MCF 10A (cell line): ENCODE results near the gene SLC22A4. TPM values are rescaled to one million over a fixed set of nuclear protein-coding genes. Genes with fewer than 3 reads are reported as not detected.
A peak's percentile ranks its signal among the peaks of the same experiment; 100 is the strongest.

ENCODE experiments used
- BruUV-seq: library from RNA; stranded (reverse); fragments of 400-500 nt; replicated peaks from 2 replicates; lab custom pipeline; 2021; lab: Mats Ljungman, UMichigan
- CTCF ChIA-PET: fragments of 300-600 bp; sonication (Branson Sonifier 250); formaldehyde crosslinking; extraction: SDS; loops from one replicate; lab custom pipeline; 2021; ENCODE audit warnings: antibody characterized with exemption, inconsistent platforms; lab: Yijun Ruan, JAX
- POLR2A ChIA-PET: fragments of 300-600, 350-650 bp; sonication (Branson Sonifier 250); formaldehyde crosslinking; extraction: SDS; loops from one replicate; lab custom pipeline; 2020; ENCODE audit warnings: antibody characterized with exemption, inconsistent platforms; lab: Yijun Ruan, JAX
- DNase-seq: peaks from one replicate; pipeline ENCODE4 v3.0.0-alpha.2; 2018; ENCODE audit not compliant: unreplicated experiment
- H3K27ac Mint-ChIP-seq: one replicate; pipeline ENCODE4 v1.8.0; 2022; ENCODE audit warnings: mild to moderate bottlenecking, low read depth, mixed read lengths; ENCODE audit not compliant: unreplicated experiment
- H3K27me3 Mint-ChIP-seq: one replicate; pipeline ENCODE4 v1.8.0; 2022; ENCODE audit warnings: mixed read lengths; ENCODE audit not compliant: insufficient read depth, unreplicated experiment
- H3K36me3 Mint-ChIP-seq: one replicate; pipeline ENCODE4 v1.8.0; 2022; ENCODE audit warnings: mild to moderate bottlenecking, moderate library complexity, mixed read lengths; ENCODE audit not compliant: insufficient read depth, unreplicated experiment
- H3K4me1 Mint-ChIP-seq: one replicate; pipeline ENCODE4 v1.8.0; 2022; ENCODE audit warnings: mixed read lengths; ENCODE audit not compliant: insufficient read depth, unreplicated experiment
- H3K4me3 Mint-ChIP-seq: one replicate; pipeline ENCODE4 v1.8.0; 2022; ENCODE audit warnings: mild to moderate bottlenecking, moderate library complexity, mixed read lengths; ENCODE audit not compliant: unreplicated experiment
- H3K9me3 Mint-ChIP-seq: one replicate; pipeline ENCODE4 v1.8.0; 2022; ENCODE audit warnings: mixed read lengths; ENCODE audit not compliant: unreplicated experiment
- CTCF ChIP-seq: fragments of 200-600 bp; IDR thresholded peaks from one replicate; pipeline ENCODE4 v1.8.0; 2022; ENCODE audit warnings: antibody characterized with exemption, mild to moderate bottlenecking; ENCODE audit not compliant: unreplicated experiment
- intact Hi-C: fragments of 100-400 bp; cut with micrococcal nuclease; formaldehyde crosslinking; loops from 2 replicates; pipeline ENCODE4 v1.14.1; 2022
- total RNA-seq: library from RNA; stranded (reverse); gene quantifications from 2 replicates; pipeline ENCODE4 v1.2.3, GENCODE V29; 2022

Gene SLC22A4
- total RNA-seq, 1 experiment from 2014 or later, result 17.5 TPM

- Mint-ChIP-seq H3K27me3 (no peaks in the 10 kb centered on the region), H3K4me3 (no peak overlapping the region), H3K27ac (no peak overlapping the region), H3K36me3 (peaks cover 23% of the 10 kb centered on the region), H3K4me1 (peaks cover 68% of the 10 kb centered on the region), H3K9me3 (peaks cover 3% of the 10 kb centered on the region)
- DNase-seq, result peak; percentile 34
- no TSS peak for BruUV-seq
- intact Hi-C loops, result loop anchor here (10.0 kb wide), 1 partner anchor 195 kb away; the partner anchor contains the start of gene IRF1
- CTCF ChIA-PET, result interaction anchor here (0.6 to 1.8 kb wide), 6 partner anchors 9 to 206 kb away, joined by 3 to 4 read pairs (median 3); no protein-coding TSS in a partner anchor
- TF ChIP-seq CTCF, result no peak
- POLR2A ChIA-PET, result interaction anchor here (0.8 to 1.4 kb wide), 6 partner anchors 11 to 70 kb away, joined by 3 to 5 read pairs (median 4); partner anchors contain the start of gene SLC22A5
Measured at GRCh38 chr5:132299917-132300316, 5.7 kb downstream of the SLC22A4 start.

DNA sequence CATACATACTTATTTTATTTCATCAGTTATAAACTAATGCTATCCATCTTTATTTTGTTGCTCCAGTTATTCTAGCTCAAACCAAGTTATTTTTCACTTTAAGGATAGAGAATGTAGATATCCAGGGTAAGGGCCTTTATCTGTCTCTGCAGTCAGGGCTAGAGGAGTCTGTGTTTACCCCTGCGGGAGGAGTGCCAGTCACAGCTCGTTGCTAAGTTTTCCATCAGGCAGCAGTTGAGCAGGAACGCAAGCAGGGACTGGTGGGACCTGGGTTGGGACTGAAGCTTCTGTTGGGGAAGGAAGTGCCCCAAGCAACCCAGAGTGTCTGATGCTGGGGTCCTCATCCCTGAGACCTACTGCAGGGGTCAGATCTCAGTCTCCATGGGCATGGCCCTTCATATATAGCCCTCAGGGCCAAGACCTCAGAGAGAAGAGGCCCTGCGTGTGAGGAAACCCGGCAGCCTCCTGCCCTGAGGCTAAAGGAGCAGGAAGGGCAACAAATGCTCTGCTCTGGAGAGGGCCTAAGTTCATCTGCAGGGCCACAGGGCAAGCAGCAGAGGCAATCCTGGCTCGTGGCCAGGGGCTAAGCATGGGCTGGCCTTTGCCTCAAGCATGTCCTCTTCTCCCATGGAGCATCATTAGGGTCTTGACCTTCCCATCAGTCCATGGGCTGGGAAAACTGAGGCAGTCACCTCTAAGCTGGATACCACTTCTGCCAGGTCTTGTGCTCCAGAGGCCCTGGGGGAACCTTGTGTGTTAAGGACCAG, 6.6 kb downstream of the SLC22A4 start:
- H3K27me3 Mint-ChIP-seq, result no peaks in the 10 kb centered on the region
- H3K27ac Mint-ChIP-seq, result no peak overlapping the region
- BruUV-seq, result no TSS peak
- H3K9me3 Mint-ChIP-seq, result peaks cover 10% of the 10 kb centered on the region
- no peak for TF ChIP-seq CTCF
- intact Hi-C loops, result no loop called here
- peaks cover 15% of the 10 kb centered on the region for H3K36me3 Mint-ChIP-seq
- POLR2A ChIA-PET, result interaction anchor here (0.7 to 1.4 kb wide), 8 partner anchors 11 to 74 kb away, joined by 3 to 5 read pairs (median 3); partner anchors contain the start of gene SLC22A5
- H3K4me3 Mint-ChIP-seq, result no peak overlapping the region
- DNase-seq, result no peak
- CTCF ChIA-PET, result interaction anchor here (0.6 to 3.6 kb wide), 7 partner anchors 8 to 205 kb away, joined by 3 to 25 read pairs (median 3); partner anchors contain the start of gene SLC22A4
- H3K4me1 Mint-ChIP-seq, result peaks cover 65% of the 10 kb centered on the region

DNA sequence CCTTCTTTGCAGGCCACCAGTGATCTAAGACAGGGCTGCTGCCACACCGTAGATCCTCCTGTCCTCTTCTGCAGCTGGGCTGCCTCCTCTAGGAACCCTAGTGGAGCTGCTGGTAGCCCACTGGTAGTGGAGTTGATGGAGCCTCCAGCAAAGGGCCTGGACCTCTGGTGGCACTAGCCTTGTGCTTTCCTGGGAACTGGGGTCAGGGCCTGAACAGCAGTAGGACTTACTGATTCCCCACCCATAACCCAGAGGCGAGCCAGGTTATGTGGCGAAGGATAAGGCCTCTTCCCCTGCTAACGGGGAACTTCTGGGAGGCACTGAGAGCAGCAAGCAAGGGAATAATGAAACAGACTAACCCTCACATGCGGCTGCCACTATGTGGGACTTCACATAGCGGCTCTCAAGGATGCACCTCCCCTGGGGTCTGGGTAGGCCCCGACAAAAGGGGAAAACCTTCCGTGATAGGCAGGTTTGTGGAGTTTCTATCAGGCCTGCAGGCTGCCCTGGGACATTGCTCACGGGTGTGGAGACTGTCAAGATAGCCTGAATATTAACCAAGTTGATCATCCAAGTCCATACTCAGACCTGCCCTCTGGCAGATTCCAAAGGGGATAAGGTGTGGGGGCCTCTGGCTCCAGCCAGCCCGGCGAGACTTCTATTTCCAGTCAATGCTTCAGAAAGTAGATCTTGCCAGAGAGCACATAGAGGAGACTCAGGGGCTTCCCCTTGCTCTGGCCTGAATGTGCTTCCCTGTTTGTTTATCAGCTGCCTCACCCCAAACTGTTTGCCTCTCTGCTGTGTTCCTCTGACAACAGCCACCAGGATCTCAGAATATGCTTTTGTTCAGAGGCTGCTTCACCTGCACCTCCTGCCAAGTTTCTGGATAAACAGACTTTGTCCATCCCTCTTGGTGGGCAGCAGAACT, 7.4 kb downstream of the SLC22A4 start:
- ChIA-PET CTCF (interaction anchor here (0.6 to 3.6 kb wide), 3 partner anchors 9 to 144 kb away, joined by 3 to 25 read pairs (median 23); partner anchors contain the start of gene SLC22A4), POLR2A (interaction anchor here (0.7 to 3.3 kb wide), 4 partner anchors 8 to 69 kb away, joined by 3 to 15 read pairs (median 4); partner anchors contain the start of genes SLC22A4 and SLC22A5)
- no peak overlapping the region for H3K27ac Mint-ChIP-seq
- H3K4me3 Mint-ChIP-seq, result no peak overlapping the region
- H3K9me3 Mint-ChIP-seq, result peaks cover 10% of the 10 kb centered on the region
- no peaks in the 10 kb centered on the region for H3K27me3 Mint-ChIP-seq
- no peak for TF ChIP-seq CTCF
- no TSS peak for BruUV-seq
- intact Hi-C loops, result no loop called here
- DNase-seq, result no peak
- peaks cover 18% of the 10 kb centered on the region for H3K36me3 Mint-ChIP-seq
- H3K4me1 Mint-ChIP-seq, result peaks cover 57% of the 10 kb centered on the region
